Cerebellar cortex (tissue), 1 donor: Measurements from ENCODE around the gene ESR2.
A peak's percentile ranks its signal among the peaks of the same experiment; 100 is the strongest.
"Not testable (repeated sequence)": the region's sequence is repeated elsewhere in the genome, so short reads cannot be mapped to it uniquely, and the experiment has no call there.

Source experiments
- DNase-seq: peaks from one replicate; pipeline ENCODE4 v3.0.0-alpha.2; 2015; ENCODE audit warnings: low spot score

The ESR2 gene

GRCh38 chr14:64220466-64220865, 73.7 kb downstream of the ESR2 start:
- peak; percentile 45 for DNase-seq

- no peak for DNase-seq
Observed at GRCh38 chr14:64220056-64220455, 74.1 kb downstream of the ESR2 start.

DNA sequence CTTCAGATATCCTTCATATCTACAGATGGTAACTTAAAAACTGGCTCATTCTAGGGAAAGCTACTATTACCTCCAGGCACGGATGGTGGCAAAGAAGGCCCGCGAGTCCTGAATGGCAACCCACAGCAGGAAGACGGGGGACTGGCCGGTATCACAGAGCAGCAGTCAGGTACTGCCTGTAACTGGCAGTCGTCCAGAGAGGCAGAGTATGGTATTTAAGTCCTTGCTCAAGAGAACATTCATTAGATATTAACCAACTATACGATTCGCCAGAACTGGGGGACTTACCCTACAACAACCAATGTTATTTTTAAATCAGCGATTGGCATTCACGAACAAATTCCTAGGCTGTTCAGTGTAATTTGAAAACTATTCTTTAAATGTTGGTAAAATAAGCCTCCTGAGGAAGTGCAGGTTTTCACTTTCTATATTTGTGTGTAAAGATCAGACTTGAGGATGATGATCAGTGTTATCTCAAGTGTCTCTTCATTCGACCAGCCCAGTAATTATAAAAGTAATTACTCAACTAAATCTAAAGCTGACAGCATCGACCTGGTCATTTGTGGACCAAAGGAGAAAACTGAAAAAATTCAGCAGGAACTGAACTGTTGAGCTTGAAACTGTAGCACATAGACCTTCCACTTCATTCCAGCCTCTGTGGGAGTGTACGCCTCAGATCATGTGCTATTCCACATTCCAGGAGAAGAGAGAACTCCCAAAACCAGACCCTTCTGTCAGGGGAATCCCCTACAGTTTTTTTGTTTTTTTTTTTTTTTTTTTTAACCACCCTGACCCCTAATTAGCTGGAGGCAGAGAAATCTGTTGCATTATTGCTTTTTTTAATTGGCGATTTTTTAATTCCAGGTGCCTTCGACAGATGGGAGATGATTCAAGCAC, 75.6 kb downstream of the ESR2 start:
- peak; percentile 53 for DNase-seq

DNA sequence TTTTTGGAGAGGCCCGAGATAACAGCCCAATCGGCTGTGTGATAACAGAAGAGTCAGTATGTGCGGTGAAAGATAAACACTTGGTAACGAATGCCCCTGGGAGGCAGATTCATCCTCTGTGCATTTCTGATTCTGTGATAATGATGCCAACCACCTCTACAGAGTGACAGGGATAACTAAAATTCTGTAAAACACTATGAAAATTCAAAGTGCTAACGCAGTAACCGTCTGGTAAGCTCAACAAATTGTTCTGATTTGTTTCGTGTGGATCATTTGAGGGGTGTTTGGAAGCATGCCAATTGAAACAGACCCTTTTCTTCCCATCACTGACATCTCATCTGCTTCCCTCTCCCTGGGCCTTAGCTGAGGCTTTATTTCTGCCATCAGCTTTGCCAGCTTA, 76.3 kb downstream of the ESR2 start:
- no peak for DNase-seq

DNA sequence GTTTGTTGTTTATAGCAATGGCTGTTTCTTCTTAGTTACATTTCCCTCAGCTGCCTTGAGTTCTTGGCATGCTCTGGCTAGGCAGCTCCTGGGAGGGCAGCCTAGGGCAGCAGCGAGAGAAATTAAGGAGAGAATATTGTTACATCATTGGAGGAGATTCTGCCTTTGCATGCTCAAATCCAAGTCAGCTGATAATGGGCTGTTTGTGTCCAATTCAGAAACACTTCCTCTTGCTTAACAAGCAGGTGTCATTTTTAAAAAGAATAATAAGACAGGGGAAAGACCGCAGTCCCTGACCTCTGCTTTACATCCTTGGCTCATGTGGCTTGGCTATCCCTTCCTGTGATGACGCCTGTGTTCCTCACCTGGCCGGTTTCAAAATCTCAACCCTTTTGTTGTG, 76.9 kb downstream of the ESR2 start:
- DNase-seq: peak; percentile 29

DNA sequence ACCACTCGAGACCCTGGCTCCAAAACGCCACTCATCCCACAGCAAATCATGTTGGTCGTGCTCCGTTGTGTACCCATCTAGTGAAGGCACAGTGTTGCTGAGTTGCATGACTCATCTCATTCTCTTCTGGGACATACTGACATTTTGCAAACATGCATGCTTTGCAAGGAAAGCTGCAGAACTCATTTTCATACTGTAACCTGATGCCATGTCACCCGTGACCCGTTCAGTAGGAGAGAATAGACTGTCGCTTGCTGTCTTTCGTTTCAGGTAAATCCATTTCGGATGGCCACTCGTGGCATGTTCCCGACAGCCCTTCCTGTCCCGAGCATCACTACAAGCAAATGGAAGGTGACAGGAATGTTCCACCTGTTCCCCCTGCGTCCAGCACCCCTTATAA, 78.2 kb downstream of the ESR2 start:
- DNase-seq: no peak

DNA sequence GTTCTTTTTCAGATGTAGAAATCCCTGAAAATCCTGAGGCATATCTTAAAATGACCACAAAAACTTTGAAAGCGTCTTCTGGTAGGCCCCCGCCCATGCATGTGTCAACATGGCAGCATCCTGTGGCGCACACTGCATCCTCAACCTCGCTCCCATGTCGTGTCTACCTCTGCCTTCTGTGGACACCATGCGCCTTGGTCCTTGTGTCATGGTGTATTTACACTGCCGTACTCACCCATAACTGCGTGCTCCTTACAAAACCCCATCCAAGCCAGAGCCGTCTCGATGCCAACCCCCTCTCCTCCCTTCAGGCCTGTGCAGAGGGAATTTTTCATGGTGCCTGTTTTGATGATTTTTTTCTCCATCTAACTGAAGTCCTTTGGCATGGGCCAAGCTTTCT, 78.9 kb downstream of the ESR2 start:
- DNase-seq: no peak

DNA sequence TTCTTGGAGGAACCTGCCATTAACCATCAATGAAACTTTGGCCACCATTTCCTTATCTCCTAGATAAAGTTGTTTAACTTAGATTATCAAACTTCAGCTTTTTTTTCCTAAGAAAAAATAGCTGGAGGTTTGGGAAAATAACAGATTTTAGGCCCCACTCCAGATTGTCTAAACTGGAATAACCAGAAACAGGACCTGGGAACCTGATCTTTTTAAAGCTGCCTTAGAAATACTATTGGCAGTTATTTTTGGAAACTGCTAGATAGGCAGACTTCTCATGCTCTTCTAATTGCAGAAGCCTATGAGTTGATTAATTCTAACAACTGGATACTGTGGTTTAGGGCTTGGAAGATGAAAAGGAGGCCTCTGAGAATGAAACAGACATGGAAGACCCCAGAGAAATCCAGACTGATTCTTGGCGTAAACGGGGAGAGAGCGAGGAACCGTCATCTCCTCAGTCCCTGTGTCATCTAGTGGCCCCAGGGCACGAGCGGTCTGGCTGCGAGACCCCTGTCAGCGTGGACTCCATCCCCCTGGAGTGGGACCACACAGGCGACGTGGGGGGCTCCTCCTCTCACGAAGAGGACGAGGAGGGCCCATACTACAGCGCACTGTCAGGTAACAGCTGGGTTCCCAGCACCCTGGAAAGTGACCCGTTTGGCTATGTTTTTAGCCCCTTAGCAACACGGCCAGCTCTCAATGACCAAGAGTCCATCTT, 80.2 kb downstream of the ESR2 start:
- no peak for DNase-seq

DNA sequence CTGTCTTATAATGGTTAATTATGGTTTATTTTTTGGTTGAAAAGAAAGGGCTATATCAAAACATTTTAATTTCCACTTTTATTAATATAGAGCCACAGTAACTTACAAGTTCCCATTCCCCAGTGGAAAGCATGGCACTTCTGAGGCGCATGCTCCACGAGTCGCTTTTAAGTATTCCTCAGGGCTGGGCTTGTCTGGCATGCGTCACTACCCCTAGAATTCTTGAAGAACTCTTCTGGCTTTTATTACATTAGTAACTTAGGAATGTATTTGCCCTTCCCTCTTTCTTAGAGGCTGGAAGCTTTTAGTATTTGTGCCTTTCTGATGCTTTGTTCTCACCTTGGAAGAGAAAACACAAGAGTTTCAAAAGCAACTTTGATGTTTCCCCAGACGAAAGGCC, 81.1 kb downstream of the ESR2 start:
- no peak for DNase-seq

DNA sequence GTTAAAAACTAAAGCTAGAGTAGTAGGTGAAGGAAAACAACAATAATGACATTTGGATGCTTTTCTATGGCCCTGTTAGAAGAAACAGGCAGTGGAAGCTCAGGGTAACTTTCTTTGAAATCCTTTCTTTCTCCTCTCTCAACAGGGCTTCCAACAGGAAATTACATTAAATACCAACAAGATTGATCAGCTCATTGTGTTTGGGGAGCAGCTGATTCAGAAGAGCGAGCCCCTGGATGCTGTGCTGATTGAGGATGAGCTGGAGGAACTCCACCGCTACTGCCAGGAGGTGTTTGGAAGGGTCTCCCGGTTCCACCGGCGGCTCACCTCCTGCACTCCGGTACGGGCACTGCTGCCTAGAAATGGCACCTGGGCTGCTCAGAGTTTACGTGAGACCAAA, 81.5 kb downstream of the ESR2 start:
- DNase-seq: no peak

GRCh38 chr14:64210912-64211311, 83.3 kb downstream of the ESR2 start:
- not testable (repeated sequence) for DNase-seq

DNA sequence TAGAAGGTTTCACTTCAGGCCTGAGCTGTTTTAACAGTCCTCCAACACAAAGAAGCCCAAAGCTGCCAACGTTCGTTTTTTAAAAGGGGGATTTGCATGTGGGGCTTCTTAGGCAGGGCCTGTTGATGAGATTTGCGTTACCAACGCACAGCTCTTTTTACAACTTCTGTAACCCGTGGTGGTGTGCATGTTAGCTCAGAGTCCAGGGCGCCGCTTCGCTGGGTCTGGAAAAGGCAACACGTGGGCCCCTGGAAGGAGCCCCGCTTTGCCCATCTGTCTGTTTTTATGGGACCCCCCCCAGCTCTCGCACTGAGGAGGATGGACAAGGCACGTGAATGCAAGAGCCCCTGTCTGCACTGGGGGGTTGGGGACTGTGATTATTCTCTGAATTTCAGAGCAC, 84.0 kb downstream of the ESR2 start:
- no peak for DNase-seq

DNA sequence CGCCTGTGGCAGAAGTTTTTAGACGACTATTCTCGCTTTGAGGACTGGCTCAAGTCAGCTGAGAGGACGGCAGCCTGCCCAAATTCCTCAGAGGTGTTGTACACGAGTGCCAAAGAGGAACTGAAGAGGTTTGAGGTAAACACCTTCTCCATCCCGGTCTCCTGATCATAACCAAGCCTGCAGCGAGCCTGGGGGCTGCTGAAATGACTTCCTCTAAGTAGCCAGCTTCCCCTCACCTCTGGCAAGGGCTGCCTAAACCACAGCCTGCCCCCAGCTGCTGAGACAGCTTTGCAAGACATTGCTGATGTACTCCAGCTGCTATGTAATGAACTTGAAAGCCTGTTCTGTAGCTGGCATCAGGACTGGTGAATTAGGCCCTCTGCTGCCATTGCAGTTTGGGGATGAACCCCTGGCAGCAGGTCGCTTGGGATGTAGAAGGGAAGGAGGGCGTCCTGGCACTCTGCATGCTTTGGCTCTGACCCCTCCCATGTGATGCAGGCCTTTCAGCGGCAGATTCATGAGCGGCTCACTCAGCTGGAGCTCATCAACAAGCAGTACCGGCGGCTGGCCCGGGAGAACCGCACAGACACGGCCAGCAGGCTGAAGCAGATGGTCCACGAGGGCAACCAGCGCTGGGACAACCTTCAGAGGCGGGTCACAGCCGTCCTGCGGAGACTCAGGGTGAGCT, 84.6 kb downstream of the ESR2 start:
- DNase-seq: peak; percentile 77

DNA sequence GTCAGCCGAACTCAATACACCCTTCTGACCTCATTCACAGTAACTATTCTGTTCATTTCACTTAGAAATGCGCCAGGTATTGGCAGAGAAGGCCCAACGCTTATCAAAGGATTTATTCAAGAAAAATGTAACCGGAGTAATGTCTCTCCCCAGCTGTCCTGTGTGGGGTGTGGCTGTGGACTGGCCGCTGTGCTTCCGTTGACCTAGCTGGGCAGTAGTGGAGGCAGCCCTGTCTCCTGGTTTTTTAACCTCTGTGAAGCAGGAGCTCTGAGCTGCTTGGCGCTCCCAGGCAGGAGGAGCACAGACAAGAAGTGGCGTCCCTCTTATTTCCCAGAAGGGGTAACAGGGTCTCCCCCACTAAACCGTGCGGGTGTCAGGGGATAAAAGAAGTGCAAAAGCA, 85.2 kb downstream of the ESR2 start:
- no peak for DNase-seq

DNA sequence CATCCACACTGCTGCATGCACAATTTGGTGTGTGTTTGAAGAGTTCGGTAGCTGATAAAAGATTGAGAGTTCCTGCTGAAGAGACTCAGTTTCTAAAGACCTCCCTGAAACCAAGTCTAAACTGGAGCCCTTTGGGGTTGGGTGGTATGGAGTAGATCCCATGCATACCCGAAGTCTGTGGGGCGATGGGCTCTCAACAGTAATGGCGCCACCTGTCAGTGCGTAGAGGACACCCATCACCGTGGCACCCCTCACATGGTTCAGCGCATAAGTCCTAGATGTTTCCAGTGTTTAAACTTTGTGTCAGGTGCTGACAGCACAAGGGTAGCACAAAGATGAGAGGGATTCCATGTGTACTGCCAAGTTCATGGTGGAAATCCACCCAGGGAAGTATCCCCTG, 85.9 kb downstream of the ESR2 start:
- no peak for DNase-seq

DNA sequence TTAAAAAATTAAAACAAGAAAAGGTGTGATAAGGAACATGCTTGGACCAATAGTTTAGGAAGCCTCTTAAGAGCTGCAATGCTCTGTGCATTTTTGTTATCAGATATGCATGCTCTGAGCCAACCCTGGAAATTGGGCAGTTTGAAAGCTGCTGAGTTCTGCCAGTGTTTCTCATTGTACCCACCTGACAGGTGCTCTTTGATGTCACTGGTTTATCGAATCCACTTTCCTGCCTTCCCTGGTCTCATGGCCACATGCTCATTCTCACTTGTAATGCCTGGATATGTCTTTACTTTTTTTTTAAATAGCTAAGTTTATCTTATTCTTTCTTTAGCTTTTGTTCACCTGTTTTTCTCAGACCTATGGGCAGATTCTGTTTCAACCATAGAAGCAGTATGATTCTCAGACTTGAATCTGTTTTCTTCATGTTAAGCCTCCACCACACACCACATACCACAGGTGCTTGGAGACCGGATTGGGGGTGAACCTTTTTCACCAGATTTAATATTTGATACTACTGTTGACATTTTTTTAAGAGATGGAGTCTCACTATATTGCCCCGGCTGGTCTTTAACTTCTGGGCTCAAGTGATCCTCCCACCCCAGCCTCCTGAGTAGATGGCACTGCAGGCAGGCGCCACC, 90.7 kb downstream of the ESR2 start:
- DNase-seq: peak; percentile 59

DNA sequence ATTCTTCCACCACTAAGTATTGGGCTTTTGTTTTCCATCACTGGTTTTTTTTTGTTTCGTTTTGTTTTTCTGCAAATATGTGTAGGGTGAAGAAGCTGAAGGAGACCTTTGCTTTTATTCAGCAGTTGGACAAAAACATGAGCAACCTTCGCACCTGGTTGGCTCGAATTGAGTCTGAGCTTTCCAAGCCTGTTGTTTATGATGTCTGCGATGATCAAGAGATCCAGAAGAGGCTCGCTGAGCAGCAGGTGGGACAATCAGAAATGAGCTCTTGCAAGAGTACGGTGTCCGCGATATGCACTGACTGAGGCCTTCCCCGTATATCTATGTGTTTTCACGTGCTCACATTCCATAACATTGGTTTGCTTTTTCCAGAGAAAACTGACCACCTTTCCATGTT, 91.5 kb downstream of the ESR2 start:
- DNase-seq: peak; percentile 76

DNA sequence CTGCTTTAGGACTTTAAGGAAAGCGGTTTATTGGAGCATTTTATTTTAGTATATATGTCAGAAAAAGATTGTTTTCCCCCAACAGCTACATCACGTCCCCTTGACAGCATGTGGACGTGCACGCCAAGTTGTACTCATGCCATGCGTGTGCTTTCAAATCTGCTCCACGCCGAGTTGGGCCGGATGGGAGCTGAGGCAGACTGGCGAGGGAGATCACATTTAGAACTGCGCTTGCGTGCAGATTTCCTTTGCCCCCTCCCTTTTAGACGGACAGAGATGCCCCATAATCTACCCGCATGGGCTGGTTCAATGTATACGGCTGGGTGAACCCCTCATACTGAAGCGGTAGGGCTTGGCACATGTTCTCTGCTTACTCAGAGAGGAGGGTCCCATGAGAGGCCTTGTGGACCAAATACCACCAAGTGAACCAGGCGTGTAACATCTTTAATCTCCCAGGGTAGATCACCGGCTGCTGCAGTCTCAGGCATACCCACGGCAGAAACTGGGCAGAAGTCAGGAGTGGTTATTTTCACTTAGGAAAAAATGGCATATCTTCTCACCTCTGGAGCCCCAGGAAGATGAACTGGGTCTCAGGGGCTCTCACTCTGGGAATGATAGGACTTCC, 92.1 kb downstream of the ESR2 start:
- DNase-seq: peak; percentile 77

GRCh38 chr14:64201296-64201695, 92.9 kb downstream of the ESR2 start:
- DNase-seq: no peak

DNA sequence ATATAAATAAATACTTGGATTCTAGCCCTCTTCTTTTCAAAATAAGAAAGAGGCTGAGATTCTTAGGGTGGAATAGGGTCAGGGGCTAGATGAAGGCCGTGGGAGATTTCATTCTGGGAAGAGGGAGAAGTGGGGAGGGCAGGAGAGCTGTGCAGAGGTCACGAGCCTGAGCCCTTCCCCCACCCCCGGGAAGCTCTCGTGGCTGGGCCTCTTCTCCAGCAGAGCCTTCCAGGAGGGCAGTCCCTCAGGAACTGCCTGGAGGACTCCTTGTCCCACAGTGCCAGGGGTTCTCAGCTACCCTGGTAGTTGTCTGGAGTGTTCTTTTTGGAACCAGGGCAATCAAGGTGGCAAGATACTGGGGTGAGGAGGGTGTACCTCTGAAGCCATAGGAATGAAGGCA, 94.0 kb downstream of the ESR2 start:
- no peak for DNase-seq

GRCh38 chr14:64198486-64198885, 95.7 kb downstream of the ESR2 start:
- peak; percentile 67 for DNase-seq

DNA sequence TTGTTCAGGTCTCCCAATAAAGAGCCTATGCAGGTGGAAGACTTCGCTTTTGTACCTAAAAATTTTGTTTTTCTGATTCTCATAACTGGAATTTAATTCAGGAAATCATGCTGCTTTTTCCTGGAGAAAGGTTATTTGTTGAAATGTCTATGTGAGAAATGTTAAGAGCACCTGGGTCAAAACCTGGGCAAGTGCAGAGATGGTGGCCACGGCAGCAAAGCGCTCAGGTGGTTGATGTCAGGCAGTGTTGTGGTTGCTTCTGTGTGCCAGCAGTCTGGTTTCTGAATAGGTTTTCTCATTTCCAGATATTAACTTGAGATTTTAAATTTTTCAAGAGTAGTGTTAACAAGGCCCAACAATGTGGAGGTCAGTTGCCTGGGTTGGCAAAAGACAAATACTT, 96.2 kb downstream of the ESR2 start:
- DNase-seq: peak; percentile 64
